ENCODE results near the gene DET1. TPM values are rescaled to one million over a fixed set of nuclear protein-coding genes. Genes with fewer than 3 reads are reported as not detected.

Gene DET1
- total and polyA plus RNA-seq, 2 of the 13 experiments (the other 11 are each of a cell fraction or from before 2014, with no cell fraction given), result 2.2 to 4.2 TPM

GRCh38 chr15:88482263-88482662 is 64.2 kb downstream of the DET1 start:
- Histone ChIP-seq H3K79me2 (ENCODE audit: insufficient read depth, low read length) (no peaks in the 10 kb centered on the region), H3K4me1 (ENCODE audit: insufficient read depth, low read length) (no peaks in the 10 kb centered on the region), H3K9ac (ENCODE audit: insufficient read depth, low read depth, low read length) (no peak overlapping the region), H3K4me3 (replicated peaks in 1 of 3; ENCODE audit: insufficient read depth in 1 of 3, low read depth in 2 of 3, low read length in 3 of 3) (no peak overlapping the region), H3K36me3 (replicated peaks in 1 of 2; ENCODE audit: control insufficient read depth in 1 of 2, insufficient read depth in 2 of 2, low read length in 2 of 2) (peaks cover 4 to 11% of the 10 kb centered on the region in 2 experiments; a peak in 4 of 5 replicates), H3K4me2 (ENCODE audit: low read depth, low read length) (no peak overlapping the region), H3K27me3 (ENCODE audit: control insufficient read depth in 1 of 2, insufficient read depth in 2 of 2, low read length in 2 of 2) (no peaks in the 10 kb centered on the region), H4K20me1 (ENCODE audit: insufficient read depth, low read length) (no peaks in the 10 kb centered on the region), H3K9me3 (ENCODE audit: low read length) (no peaks in the 10 kb centered on the region), H2AFZ (ENCODE audit: low read length) (no peak overlapping the region), H3K27ac (ENCODE audit: extremely low read length, insufficient read depth, low read length) (no peak overlapping the region)
- ATAC-seq, result no peak
- TF ChIP-seq ZNF652 (CRISPR knock-in tag; IDR thresholded peaks at IDR 0.05; ENCODE audit: borderline replicate concordance, low read depth), result no peak
- TF ChIP-seq BORCS8-MEF2B (CRISPR knock-in tag; IDR thresholded peaks at IDR 0.05), result no peak
- no peak for TF ChIP-seq RXRA (CRISPR knock-in tag; IDR thresholded peaks at IDR 0.05)
- no peak for TF ChIP-seq ZNF687 (CRISPR knock-in tag; IDR thresholded peaks at IDR 0.05)
- no peak for TF ChIP-seq ZNF780A (CRISPR knock-in tag; IDR thresholded peaks at IDR 0.05)
- no peak for TF ChIP-seq CENPX (CRISPR knock-in tag; IDR thresholded peaks at IDR 0.05)
- no peak for DNase-seq (ENCODE audit: low spot score)
- POLR2A ChIA-PET, result no interaction called here
- in situ Hi-C loops (cut with HindIII; ENCODE audit: extremely low pct_ligation_motif_present, low pct_unique_long_range_greater_than_20kb) (no loop called here), intact Hi-C loops (cut with micrococcal nuclease; ENCODE audit: unreplicated experiment) (no loop called here)
- CTCF ChIA-PET (ENCODE audit: low intra/inter-chr PET ratio, low total read pairs), result no interaction called here
- no peak for FAIRE-seq
- 27% methylated on average over 1 of the region's 1 CpG for WGBS (ENCODE audit: low lambda C conversion rate)
- BruUV-seq (replicated peaks), result no TSS peak
